Loucy (cell line): ENCODE results near the gene BCCIP.

Experiments used
- H2AFZ ChIP-seq: fragments of 200-600 bp; sonication (generic); 2 replicates; pipeline ENCODE4 v1.6.0; 2016; ENCODE audit warnings: antibody characterized with exemption, mild to moderate bottlenecking, low read length, moderate library complexity
- H3F3A ChIP-seq: fragments of 200-600 bp; 2 replicates; pipeline ENCODE4 v1.6.0; 2016; ENCODE audit warnings: antibody characterized with exemption, low read depth, mild to moderate bottlenecking
- H3K27me3 ChIP-seq: fragments of 200-600 bp; sonication (generic); 2 replicates; pipeline ENCODE4 v1.6.1; 2014; ENCODE audit warnings: low read length, mild to moderate bottlenecking; ENCODE audit not compliant: insufficient read depth, poor library complexity, severe bottlenecking
- H3K36me3 ChIP-seq: fragments of 200-600 bp; sonication (generic); 2 replicates; pipeline ENCODE4 v1.6.1; 2016; ENCODE audit warnings: low read length; ENCODE audit not compliant: insufficient read depth
- H3K4me1 ChIP-seq: fragments of 200-600 bp; sonication (generic); 2 replicates; pipeline ENCODE4 v1.5.1; 2014; ENCODE audit warnings: low read length, mild to moderate bottlenecking; ENCODE audit not compliant: insufficient read depth, poor library complexity, severe bottlenecking
- H3K4me2 ChIP-seq: fragments of 200-600 bp; sonication (generic); 2 replicates; pipeline ENCODE4 v1.6.0; 2014; ENCODE audit warnings: antibody characterized with exemption, low read length, low read depth, mild to moderate bottlenecking; ENCODE audit not compliant: poor library complexity, severe bottlenecking
- H3K4me3 ChIP-seq: fragments of 200-600 bp; sonication (generic); 2 replicates; pipeline ENCODE4 v1.5.1; 2014; ENCODE audit warnings: low read length, mild to moderate bottlenecking, mixed read lengths; ENCODE audit not compliant: poor library complexity, severe bottlenecking
- H3K79me2 ChIP-seq: fragments of 200-600 bp; sonication (generic); 2 replicates; pipeline ENCODE4 v1.6.1; 2014; ENCODE audit warnings: low read length; ENCODE audit not compliant: insufficient read depth
- H3K9ac ChIP-seq: fragments of 200-600 bp; sonication (generic); 2 replicates; pipeline ENCODE4 v1.6.0; 2014; ENCODE audit warnings: mild to moderate bottlenecking, low read depth, low read length, moderate library complexity; ENCODE audit not compliant: poor library complexity, severe bottlenecking
- H3K9me2 ChIP-seq: fragments of 200-600 bp; sonication (generic); replicated peaks from 2 replicates; pipeline ENCODE4 v1.6.1; 2016; ENCODE audit warnings: low read depth, low read length, mixed read lengths
- H3K9me3 ChIP-seq: fragments of 200-600 bp; sonication (generic); 2 replicates; pipeline ENCODE4 v1.6.1; 2014; ENCODE audit warnings: mild to moderate bottlenecking, antibody characterized with exemption, low read length, low read depth; ENCODE audit not compliant: insufficient read depth
- H4K20me1 ChIP-seq: fragments of 200-600 bp; sonication (generic); 2 replicates; pipeline ENCODE4 v1.6.0; 2014; ENCODE audit warnings: antibody characterized with exemption, low read length, mild to moderate bottlenecking; ENCODE audit not compliant: insufficient read depth, poor library complexity, severe bottlenecking
- CTCF ChIP-seq: fragments of 200-600 bp; sonication (generic); conservative IDR thresholded peaks from 2 replicates; pipeline ENCODE4 v1.5.1; 2014; ENCODE audit warnings: mild to moderate bottlenecking, antibody characterized with exemption, low read length
- EZH2phosphoT487 ChIP-seq: fragments of 200-600 bp; IDR thresholded peaks from 2 replicates; pipeline ENCODE4 v1.6.1; 2018; ENCODE audit warnings: antibody characterized with exemption, mild to moderate bottlenecking, moderate library complexity, borderline replicate concordance

BCCIP gene

GRCh38 chr10:125802131-125802530 lies 21.2 kb upstream of the BCCIP start:
- Histone ChIP-seq H3F3A (no peaks in the 10 kb centered on the region), H3K4me1 (no peaks in the 10 kb centered on the region), H3K4me2 (no peak overlapping the region), H2AFZ (no peak overlapping the region), H3K79me2 (no peaks in the 10 kb centered on the region), H4K20me1 (no peaks in the 10 kb centered on the region), H3K9ac (no peak overlapping the region), H3K4me3 (no peak overlapping the region), H3K9me3 (no peaks in the 10 kb centered on the region), H3K27me3 (no peaks in the 10 kb centered on the region), H3K36me3 (no peaks in the 10 kb centered on the region), H3K9me2 (no peaks in the 10 kb centered on the region)
- TF ChIP-seq EZH2phosphoT487: no peak
- no peak for TF ChIP-seq CTCF

GRCh38 chr10:125802739-125803138 lies 20.6 kb upstream of the BCCIP start:
- no peak for TF ChIP-seq CTCF
- no peak for TF ChIP-seq EZH2phosphoT487
- Histone ChIP-seq H3K27me3 (no peaks in the 10 kb centered on the region), H3K9ac (no peak overlapping the region), H2AFZ (no peak overlapping the region), H3K9me3 (no peaks in the 10 kb centered on the region), H3K4me2 (no peak overlapping the region), H3K4me3 (no peak overlapping the region), H3K9me2 (no peaks in the 10 kb centered on the region), H3K4me1 (no peaks in the 10 kb centered on the region), H4K20me1 (no peaks in the 10 kb centered on the region), H3F3A (no peaks in the 10 kb centered on the region), H3K79me2 (no peaks in the 10 kb centered on the region), H3K36me3 (no peaks in the 10 kb centered on the region)

GRCh38 chr10:125808047-125808446 lies 15.3 kb upstream of the BCCIP start:
- H3K4me2 ChIP-seq: no peak overlapping the region
- no peaks in the 10 kb centered on the region for H3K27me3 ChIP-seq
- no peaks in the 10 kb centered on the region for H3K36me3 ChIP-seq
- no peak for TF ChIP-seq CTCF
- TF ChIP-seq EZH2phosphoT487: no peak
- no peaks in the 10 kb centered on the region for H3K79me2 ChIP-seq
- H2AFZ ChIP-seq: no peak overlapping the region
- no peaks in the 10 kb centered on the region for H3K9me2 ChIP-seq
- no peaks in the 10 kb centered on the region for H3K9me3 ChIP-seq
- H4K20me1 ChIP-seq: no peaks in the 10 kb centered on the region
- no peaks in the 10 kb centered on the region for H3K4me1 ChIP-seq
- no peak overlapping the region for H3K4me3 ChIP-seq
- no peak overlapping the region for H3K9ac ChIP-seq
- H3F3A ChIP-seq: no peaks in the 10 kb centered on the region
